ENCODE measurements around the gene ANKLE1.

Gene ANKLE1

GRCh38 chr19:17236811-17237543 lies 44.7 kb upstream of the ANKLE1 start:
- no peak overlapping the region for H3K4me3 ChIP-seq (ENCODE audit: low read depth, low read length)
- in situ Hi-C loops (cut with HindIII; ENCODE audit: low sequenced_read_pairs): no loop called here
- no peak for DNase-seq (ENCODE audit: low read depth, low spot score)
- TF ChIP-seq CTCF (IDR thresholded peaks at IDR 0.05; ENCODE audit: low read depth, low read length): no peak

- in situ Hi-C loops (cut with HindIII; ENCODE audit: low sequenced_read_pairs): no loop called here
- no peak for TF ChIP-seq CTCF (IDR thresholded peaks at IDR 0.05; ENCODE audit: low read depth, low read length)
- no peak for DNase-seq (ENCODE audit: low read depth, low spot score)
- H3K4me3 ChIP-seq (ENCODE audit: low read depth, low read length): no peak overlapping the region
Measured at GRCh38 chr19:17237747-17238706, 43.7 kb upstream of the ANKLE1 start.

- DNase-seq (ENCODE audit: low read depth, low spot score): no peak
- no peak overlapping the region for H3K4me3 ChIP-seq (ENCODE audit: low read depth, low read length)
Measured at GRCh38 chr19:17240062-17240752, 41.5 kb upstream of the ANKLE1 start.

GRCh38 chr19:17240826-17241399 lies 40.8 kb upstream of the ANKLE1 start:
- in situ Hi-C loops (cut with HindIII; ENCODE audit: low sequenced_read_pairs): no loop called here
- no peak for TF ChIP-seq CTCF (IDR thresholded peaks at IDR 0.05; ENCODE audit: low read depth, low read length)
- DNase-seq (ENCODE audit: low read depth, low spot score): no peak
- no peak overlapping the region for H3K4me3 ChIP-seq (ENCODE audit: low read depth, low read length)

More at GRCh38 chr19:17240062-17240752, 41.5 kb upstream of the ANKLE1 start:
- no peak for TF ChIP-seq CTCF (IDR thresholded peaks at IDR 0.05; ENCODE audit: low read depth, low read length)
- in situ Hi-C loops (cut with HindIII; ENCODE audit: low sequenced_read_pairs): no loop called here

GRCh38 chr19:17242431-17243208 lies 39.1 kb upstream of the ANKLE1 start:
- no peak for TF ChIP-seq CTCF (IDR thresholded peaks at IDR 0.05; ENCODE audit: low read depth, low read length)
- in situ Hi-C loops (cut with HindIII; ENCODE audit: low sequenced_read_pairs): no loop called here
- no peak for DNase-seq (ENCODE audit: low read depth, low spot score)
- H3K4me3 ChIP-seq (ENCODE audit: low read depth, low read length): peak overlapping the region; percentile 80

Data from astrocyte of the spinal cord (primary cell).